ENCODE data around the gene CDC42EP3. TPM values are rescaled to one million over a fixed set of nuclear protein-coding genes. Genes with fewer than 3 reads are reported as not detected.

CDC42EP3 gene
- total RNA-seq, 1 experiment from 2014 or later = 31.5 TPM

DNA sequence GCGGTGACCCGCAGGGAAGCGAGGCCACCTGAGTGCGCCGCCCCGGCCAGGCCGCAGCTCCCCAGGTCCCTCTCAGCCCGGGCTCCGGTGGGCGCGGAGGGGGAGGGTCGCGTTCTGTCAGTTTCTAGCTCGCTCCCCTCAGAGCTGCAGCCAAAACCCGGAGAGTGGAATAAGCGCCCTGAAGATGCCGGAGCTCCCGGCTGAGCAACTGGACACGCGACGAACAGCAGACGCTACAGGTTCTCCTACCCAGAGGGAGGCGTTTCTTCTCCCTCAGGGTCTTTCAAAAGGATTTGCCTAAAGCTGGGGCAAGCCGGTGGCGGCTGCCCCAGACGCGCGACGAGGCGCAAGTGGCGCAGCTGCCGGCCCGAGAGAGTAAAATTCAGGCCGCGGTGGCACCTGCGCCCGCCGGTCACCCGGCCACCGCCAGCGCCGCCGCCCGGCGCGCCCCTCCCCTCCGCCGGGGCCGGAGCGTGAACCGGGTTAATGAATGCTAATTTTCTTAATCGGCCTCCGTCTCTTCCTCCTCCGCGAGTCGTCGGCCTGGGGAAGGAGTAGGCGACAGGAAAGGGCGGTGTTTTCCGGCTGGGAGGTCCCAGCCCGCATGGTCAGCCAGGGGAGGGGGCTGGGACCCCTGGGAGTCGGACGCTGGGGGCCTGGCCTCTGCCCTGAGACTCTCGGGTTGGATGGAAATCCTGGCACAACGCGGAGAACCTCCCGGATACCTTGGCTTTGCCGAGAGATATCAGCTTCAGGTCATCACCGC, 845 bp upstream of the CDC42EP3 start:
- H3K27ac Mint-ChIP-seq = peak overlapping the region; percentile 98
- peak; percentile 68 for ATAC-seq
- H3K27me3 Mint-ChIP-seq (ENCODE audit: low read depth) = peaks cover 7% of the 10 kb centered on the region
- no peaks in the 10 kb centered on the region for H3K36me3 Mint-ChIP-seq
- DNase-seq (ENCODE audit: low spot score) = peak; percentile 92
- ChIA-PET CTCF (interaction anchor here (0.6 to 2.0 kb wide), 7 partner anchors 15 to 354 kb away, joined by 3 to 13 read pairs (median 7); no protein-coding TSS in a partner anchor), POLR2A (interaction anchor here (0.5 to 0.9 kb wide), 3 partner anchors 15 to 827 kb away, joined by 3 to 5 read pairs (median 4); no protein-coding TSS in a partner anchor)
- H3K4me3 Mint-ChIP-seq = peak overlapping the region; percentile 82
- no peaks in the 10 kb centered on the region for H3K9me3 Mint-ChIP-seq
- H3K4me1 Mint-ChIP-seq = peaks cover 69% of the 10 kb centered on the region
- TF ChIP-seq, protein P1, sequence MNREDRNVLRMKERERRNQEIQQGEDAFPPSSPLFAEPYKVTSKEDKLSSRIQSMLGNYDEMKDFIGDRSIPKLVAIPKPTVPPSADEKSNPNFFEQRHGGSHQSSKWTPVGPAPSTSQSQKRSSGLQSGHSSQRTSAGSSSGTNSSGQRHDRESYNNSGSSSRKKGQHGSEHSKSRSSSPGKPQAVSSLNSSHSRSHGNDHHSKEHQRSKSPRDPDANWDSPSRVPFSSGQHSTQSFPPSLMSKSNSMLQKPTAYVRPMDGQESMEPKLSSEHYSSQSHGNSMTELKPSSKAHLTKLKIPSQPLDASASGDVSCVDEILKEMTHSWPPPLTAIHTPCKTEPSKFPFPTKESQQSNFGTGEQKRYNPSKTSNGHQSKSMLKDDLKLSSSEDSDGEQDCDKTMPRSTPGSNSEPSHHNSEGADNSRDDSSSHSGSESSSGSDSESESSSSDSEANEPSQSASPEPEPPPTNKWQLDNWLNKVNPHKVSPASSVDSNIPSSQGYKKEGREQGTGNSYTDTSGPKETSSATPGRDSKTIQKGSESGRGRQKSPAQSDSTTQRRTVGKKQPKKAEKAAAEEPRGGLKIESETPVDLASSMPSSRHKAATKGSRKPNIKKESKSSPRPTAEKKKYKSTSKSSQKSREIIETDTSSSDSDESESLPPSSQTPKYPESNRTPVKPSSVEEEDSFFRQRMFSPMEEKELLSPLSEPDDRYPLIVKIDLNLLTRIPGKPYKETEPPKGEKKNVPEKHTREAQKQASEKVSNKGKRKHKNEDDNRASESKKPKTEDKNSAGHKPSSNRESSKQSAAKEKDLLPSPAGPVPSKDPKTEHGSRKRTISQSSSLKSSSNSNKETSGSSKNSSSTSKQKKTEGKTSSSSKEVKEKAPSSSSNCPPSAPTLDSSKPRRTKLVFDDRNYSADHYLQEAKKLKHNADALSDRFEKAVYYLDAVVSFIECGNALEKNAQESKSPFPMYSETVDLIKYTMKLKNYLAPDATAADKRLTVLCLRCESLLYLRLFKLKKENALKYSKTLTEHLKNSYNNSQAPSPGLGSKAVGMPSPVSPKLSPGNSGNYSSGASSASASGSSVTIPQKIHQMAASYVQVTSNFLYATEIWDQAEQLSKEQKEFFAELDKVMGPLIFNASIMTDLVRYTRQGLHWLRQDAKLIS (CRISPR knock-in tag; IDR thresholded peaks at IDR 0.05; ENCODE audit: borderline replicate concordance) = no peak
- TF ChIP-seq OVOL2 (CRISPR knock-in tag; IDR thresholded peaks at IDR 0.05; ENCODE audit: borderline replicate concordance) = no peak
- peak; percentile 69; the same call in 1 of the 2 replicates for TF ChIP-seq ARID4B (CRISPR knock-in tag; IDR thresholded peaks at IDR 0.05; ENCODE audit: borderline replicate concordance)
- TF ChIP-seq RORB (CRISPR knock-in tag; IDR thresholded peaks at IDR 0.05) = no peak
- no peak for TF ChIP-seq NR3C1 (CRISPR knock-in tag; conservative IDR thresholded peaks at IDR 0.05; ENCODE audit: low read depth)
- TF ChIP-seq ZNF423 (CRISPR knock-in tag; IDR thresholded peaks at IDR 0.05) = peak; percentile 92
- TF ChIP-seq, protein P2, sequence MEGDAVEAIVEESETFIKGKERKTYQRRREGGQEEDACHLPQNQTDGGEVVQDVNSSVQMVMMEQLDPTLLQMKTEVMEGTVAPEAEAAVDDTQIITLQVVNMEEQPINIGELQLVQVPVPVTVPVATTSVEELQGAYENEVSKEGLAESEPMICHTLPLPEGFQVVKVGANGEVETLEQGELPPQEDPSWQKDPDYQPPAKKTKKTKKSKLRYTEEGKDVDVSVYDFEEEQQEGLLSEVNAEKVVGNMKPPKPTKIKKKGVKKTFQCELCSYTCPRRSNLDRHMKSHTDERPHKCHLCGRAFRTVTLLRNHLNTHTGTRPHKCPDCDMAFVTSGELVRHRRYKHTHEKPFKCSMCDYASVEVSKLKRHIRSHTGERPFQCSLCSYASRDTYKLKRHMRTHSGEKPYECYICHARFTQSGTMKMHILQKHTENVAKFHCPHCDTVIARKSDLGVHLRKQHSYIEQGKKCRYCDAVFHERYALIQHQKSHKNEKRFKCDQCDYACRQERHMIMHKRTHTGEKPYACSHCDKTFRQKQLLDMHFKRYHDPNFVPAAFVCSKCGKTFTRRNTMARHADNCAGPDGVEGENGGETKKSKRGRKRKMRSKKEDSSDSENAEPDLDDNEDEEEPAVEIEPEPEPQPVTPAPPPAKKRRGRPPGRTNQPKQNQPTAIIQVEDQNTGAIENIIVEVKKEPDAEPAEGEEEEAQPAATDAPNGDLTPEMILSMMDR (IDR thresholded peaks at IDR 0.05) = no peak
- no peak for TF ChIP-seq FOXP1 (CRISPR knock-in tag; IDR thresholded peaks at IDR 0.05; ENCODE audit: borderline replicate concordance)
- no peak for TF ChIP-seq ZNF425 (CRISPR knock-in tag; conservative IDR thresholded peaks at IDR 0.05)
- 0 out of 2 replicates have a peak, but pooled peaks have one; percentile 17 for TF ChIP-seq ZNF232 (CRISPR knock-in tag; IDR thresholded peaks at IDR 0.05)
- peak; percentile 56; the same call in 1 of the 2 replicates for TF ChIP-seq SP1 (CRISPR knock-in tag; conservative IDR thresholded peaks at IDR 0.05)
- TF ChIP-seq MYBL2 (CRISPR knock-in tag; IDR thresholded peaks at IDR 0.05) = peak; percentile 37; the same call in 1 of the 2 replicates
- peak; percentile 70; the same call in 1 of the 2 replicates for TF ChIP-seq FOXK1 (CRISPR knock-in tag; IDR thresholded peaks at IDR 0.05)
- no peak for TF ChIP-seq AR (CRISPR knock-in tag; IDR thresholded peaks at IDR 0.05)
- TF ChIP-seq NFATC4 (CRISPR knock-in tag; IDR thresholded peaks at IDR 0.05) = no peak
- TF ChIP-seq, protein P3, sequence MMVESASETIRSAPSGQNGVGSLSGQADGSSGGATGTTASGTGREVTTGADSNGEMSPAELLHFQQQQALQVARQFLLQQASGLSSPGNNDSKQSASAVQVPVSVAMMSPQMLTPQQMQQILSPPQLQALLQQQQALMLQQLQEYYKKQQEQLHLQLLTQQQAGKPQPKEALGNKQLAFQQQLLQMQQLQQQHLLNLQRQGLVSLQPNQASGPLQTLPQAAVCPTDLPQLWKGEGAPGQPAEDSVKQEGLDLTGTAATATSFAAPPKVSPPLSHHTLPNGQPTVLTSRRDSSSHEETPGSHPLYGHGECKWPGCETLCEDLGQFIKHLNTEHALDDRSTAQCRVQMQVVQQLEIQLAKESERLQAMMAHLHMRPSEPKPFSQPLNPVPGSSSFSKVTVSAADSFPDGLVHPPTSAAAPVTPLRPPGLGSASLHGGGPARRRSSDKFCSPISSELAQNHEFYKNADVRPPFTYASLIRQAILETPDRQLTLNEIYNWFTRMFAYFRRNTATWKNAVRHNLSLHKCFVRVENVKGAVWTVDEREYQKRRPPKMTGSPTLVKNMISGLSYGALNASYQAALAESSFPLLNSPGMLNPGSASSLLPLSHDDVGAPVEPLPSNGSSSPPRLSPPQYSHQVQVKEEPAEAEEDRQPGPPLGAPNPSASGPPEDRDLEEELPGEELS (CRISPR knock-in tag; IDR thresholded peaks at IDR 0.05) = peak; percentile 70; the same call in 1 of the 2 replicates
- TF ChIP-seq SMAD4 (CRISPR knock-in tag; IDR thresholded peaks at IDR 0.05) = no peak
